Heart left ventricle (tissue), 16 donors: ENCODE results near the gene RNF38. TPM values are rescaled to one million over a fixed set of nuclear protein-coding genes. Genes with fewer than 3 reads are reported as not detected.

Source experiments
- ATAC-seq, 4 donors: fragments of 200-7000 bp; cut with Tn5 transposase; one replicate each; pipeline ENCODE4 v1.9.1; 2020 to 2022; ENCODE audit warnings: moderate library complexity in 4 of 4, mild to moderate bottlenecking in 3 of 4, moderate number of reproducible peaks in 1 of 4
- DNase-seq, 5 donors: peaks; one replicate each; pipeline ENCODE4 v3.0.0-alpha.2; 2020
- H3K27ac ChIP-seq, 12 donors: fragments of 200-600 bp; sonication (generic) in 4 of 12; one replicate each; pipeline versions ENCODE4 v1.5.0 to v1.8.0; 2016 to 2022; ENCODE audit warnings: mild to moderate bottlenecking in 2 of 12
- H3K27me3 ChIP-seq, 9 donors: fragments of 200-600 bp; sonication (generic) in 2 of 9; one replicate each; pipeline versions ENCODE4 v1.5.1 to v1.8.0; 2016 to 2022; ENCODE audit warnings: mild to moderate bottlenecking in 3 of 9
- H3K36me3 ChIP-seq, 9 donors: fragments of 200-600 bp; sonication (generic) in 2 of 9; one replicate each; pipeline versions ENCODE4 v1.5.0 to v1.8.0; 2018 to 2022; ENCODE audit warnings: mild to moderate bottlenecking in 2 of 9
- H3K4me1 ChIP-seq, 12 donors: fragments of 200-600 bp; sonication (generic) in 4 of 12; one replicate each; pipeline versions ENCODE4 v1.5.0 to v1.8.0; 2016 to 2022; ENCODE audit warnings: mild to moderate bottlenecking in 3 of 12
- H3K4me3 ChIP-seq, 12 donors: fragments of 200-600 bp; sonication (generic) in 4 of 12; one replicate each; pipeline versions ENCODE4 v1.5.0 to v1.8.0; 2017 to 2022; ENCODE audit warnings: mild to moderate bottlenecking in 9 of 12, moderate library complexity in 4 of 12
- H3K9me3 ChIP-seq, 12 donors: fragments of 200-600 bp; sonication (generic) in 4 of 12; one replicate each; pipeline versions ENCODE4 v1.5.0 to v1.8.0; 2016 to 2022; ENCODE audit warnings: mild to moderate bottlenecking in 1 of 12
- POLR2A ChIP-seq, 2 donors: fragments of 450-650 bp; IDR thresholded peaks; one replicate each; pipeline ENCODE4 v1.6.1; 2017; ENCODE audit warnings: antibody characterized with exemption in 2 of 2, mild to moderate bottlenecking in 2 of 2, moderate library complexity in 2 of 2
- WGBS, 4 donors: extraction: QIAGEN DNeasy Blood & Tissue Kit in 2 of 4; methylation state at CpG; one replicate each; pipeline versions ENCODE4 v1.1.5 to v1.1.7; 2013 to 2018; 5-methylcytosine and 5-hydroxymethylcytosine counted together
- intact Hi-C, 10 donors: fragments of 100-400 bp; cut with DNase I; formaldehyde crosslinking; loops; one replicate each; pipeline versions ENCODE4 v1.11.1 to v1.14.2; 2022
- polyA plus RNA-seq, 2 donors: library from polyadenylated mRNA; stranded (reverse); fragments of 200-250 nt; gene quantifications; one replicate each; pipeline ENCODE4 v1.2.3, GENCODE V29; 2013
- total RNA-seq, 9 donors: library from RNA; depleted of rRNA in 2 of 9; stranded (reverse); fragments of >200 nt in 2 of 9; fragmentation: NEBNext Ultra II Directional in 3 of 9; extraction: Animal tissue kit (Norgen Biotek cat#: 25700) in 3 of 9; gene quantifications; one replicate each; pipeline versions ENCODE4 v1.1.0 to v1.2.4, GENCODE V29; 2016 to 2023
- TF ChIP-seq, protein P1 (sequence below), 12 donors: fragments of 200-600 bp; sonication (generic) in 4 of 12; IDR thresholded peaks; one replicate each; pipeline versions ENCODE4 v1.5.0 to v1.8.0; 2018 to 2022; ENCODE audit warnings: antibody characterized with exemption in 12 of 12, mild to moderate bottlenecking in 5 of 12
- donor health status: ischemic (EF 13 %, LVEDD 7.1; RV severe dilation, severe dysfunction).
- donor health status: healthy with polysubstance abuse.
- donor health status: DM: no; HTN: yes; CAD: no.
- donor health status: DM: no; HTN: no; CAD: no.
- donor health status: ischemic (EF 25% LVEDD 6.9; RV normal size, moderate dysfunction).
- donor health status: ischemic (EF 25% LVEDD 5.7; RV mildly dilated, moderate dysfunction).
- donor health status: healthy.
- donor health status: DM: yes; HTN: yes; CAD: no.
- donor health status: ischemic (EF 35%, LVEDD 5.7; RV mildly dilated, moderate dysfunction).
- donor health status: nonischemic (EF 11% LVEDD 7.7; RV severe dilation, severe dysfunction).
- donor health status: DM: yes; HTN: yes; CAD: no.
- donor health status: PGD.
- donor health status: ischemic (EF 29% LVEDD 5.4; RV normal size, mild dysfunction).
- donor health status: nonischemic (EF 23%, LVEDD 6.1; RV moderate dilation, normal function).

Gene RNF38
- total and polyA plus RNA-seq, 11 donors = 6.0 to 49.0 (median 30.2) TPM

DNA sequence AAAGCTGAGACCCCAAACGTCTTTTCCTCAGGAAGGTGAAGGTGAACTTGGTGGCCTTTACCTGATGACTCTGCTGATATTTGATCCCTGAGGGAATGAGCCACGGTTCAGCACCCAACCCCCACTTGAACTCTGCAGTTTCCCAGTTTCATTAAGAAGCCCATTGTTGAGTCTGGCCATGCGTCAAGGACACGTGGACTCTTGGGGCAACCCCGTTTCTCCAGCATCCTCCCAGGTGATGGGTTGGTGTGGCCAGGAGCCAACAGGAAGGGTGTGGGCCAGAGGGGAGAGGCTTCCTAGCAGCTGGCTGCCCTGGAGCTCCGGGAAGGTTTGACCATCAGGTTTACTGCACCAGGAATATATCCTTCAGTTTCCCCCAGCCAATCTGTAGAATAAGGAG, 82.3 kb downstream of the RNF38 start:
- Histone ChIP-seq H3K4me3 (no peak overlapping the region), H3K36me3 (no peaks in the 10 kb centered on the region), H3K27me3 (no peaks in the 10 kb centered on the region), H3K27ac (no peak overlapping the region), H3K4me1 (peaks cover 0 to 8% (median 0%) of the 10 kb centered on the region in 12 donors), H3K9me3 (peaks cover 0 to 2% (median 0%) of the 10 kb centered on the region in 12 donors)
- ATAC-seq = peak; percentile 20 to 80 (median 44)
- intact Hi-C loops = loop anchor here in 1 of 10 donors (10.0 kb wide), 1 partner anchor 213 kb away; no protein-coding TSS in a partner anchor
- DNase-seq = peak in 2 of 5 donors; percentile 27 to 49
- 32 to 63% (median 36%) methylated on average over 6 of the region's 6 CpGs for WGBS, 4 donors
- TF ChIP-seq, protein P1, sequence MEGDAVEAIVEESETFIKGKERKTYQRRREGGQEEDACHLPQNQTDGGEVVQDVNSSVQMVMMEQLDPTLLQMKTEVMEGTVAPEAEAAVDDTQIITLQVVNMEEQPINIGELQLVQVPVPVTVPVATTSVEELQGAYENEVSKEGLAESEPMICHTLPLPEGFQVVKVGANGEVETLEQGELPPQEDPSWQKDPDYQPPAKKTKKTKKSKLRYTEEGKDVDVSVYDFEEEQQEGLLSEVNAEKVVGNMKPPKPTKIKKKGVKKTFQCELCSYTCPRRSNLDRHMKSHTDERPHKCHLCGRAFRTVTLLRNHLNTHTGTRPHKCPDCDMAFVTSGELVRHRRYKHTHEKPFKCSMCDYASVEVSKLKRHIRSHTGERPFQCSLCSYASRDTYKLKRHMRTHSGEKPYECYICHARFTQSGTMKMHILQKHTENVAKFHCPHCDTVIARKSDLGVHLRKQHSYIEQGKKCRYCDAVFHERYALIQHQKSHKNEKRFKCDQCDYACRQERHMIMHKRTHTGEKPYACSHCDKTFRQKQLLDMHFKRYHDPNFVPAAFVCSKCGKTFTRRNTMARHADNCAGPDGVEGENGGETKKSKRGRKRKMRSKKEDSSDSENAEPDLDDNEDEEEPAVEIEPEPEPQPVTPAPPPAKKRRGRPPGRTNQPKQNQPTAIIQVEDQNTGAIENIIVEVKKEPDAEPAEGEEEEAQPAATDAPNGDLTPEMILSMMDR (IDR thresholded peaks at IDR 0.05) = no peak
- no peak for TF ChIP-seq POLR2A (IDR thresholded peaks at IDR 0.05)

DNA sequence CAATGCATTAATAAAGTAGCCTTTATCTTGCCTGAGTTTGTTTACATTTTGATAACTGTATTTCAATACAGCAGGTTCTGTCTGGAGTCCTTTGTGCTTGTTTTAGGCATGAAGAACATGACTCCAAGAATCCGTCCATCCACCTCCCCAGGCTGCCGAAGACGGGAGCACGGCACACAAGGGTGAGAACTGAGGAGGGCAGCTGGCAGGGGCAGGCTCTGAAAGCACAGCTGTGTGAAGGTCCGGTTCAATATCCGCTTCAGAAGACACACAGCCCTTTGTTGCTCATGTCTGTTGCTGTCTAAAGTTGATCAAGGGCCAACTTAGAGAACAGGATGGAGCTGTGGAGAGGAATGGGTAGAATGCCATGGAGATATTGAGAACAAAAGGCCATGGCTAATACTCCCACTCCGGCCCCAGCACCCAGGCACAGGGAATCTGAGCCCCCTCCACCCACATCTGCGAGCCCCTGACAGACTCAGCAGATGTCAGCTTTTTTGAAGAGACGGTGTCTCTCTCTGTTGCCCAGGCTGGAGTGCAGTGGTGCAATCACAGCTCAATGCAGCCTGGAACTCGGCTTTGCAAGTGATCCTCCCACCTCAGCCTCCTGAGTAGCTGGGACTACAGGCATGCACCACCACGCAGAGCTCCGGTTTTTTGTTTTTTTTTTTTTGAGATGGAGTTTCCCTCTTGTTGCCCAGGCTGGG, 83.3 kb downstream of the RNF38 start:
- H3K9me3 ChIP-seq = peaks cover 0 to 2% (median 0%) of the 10 kb centered on the region in 12 donors
- WGBS, 4 donors = 58 to 73% (median 67%) methylated on average over 12 of the region's 12 CpGs
- H3K27me3 ChIP-seq = no peaks in the 10 kb centered on the region
- TF ChIP-seq, protein P1 (IDR thresholded peaks at IDR 0.05) = no peak
- no peak for TF ChIP-seq POLR2A (IDR thresholded peaks at IDR 0.05)
- DNase-seq = no peak
- peak in 3 of 4 donors; percentile 26 to 50 (median 49) for ATAC-seq
- no peak overlapping the region for H3K4me3 ChIP-seq
- H3K27ac ChIP-seq = no peak overlapping the region
- intact Hi-C loops = loop anchor here in 1 of 10 donors (10.0 kb wide), 1 partner anchor 212 kb away; no protein-coding TSS in a partner anchor
- no peaks in the 10 kb centered on the region for H3K36me3 ChIP-seq
- peaks cover 0 to 8% (median 0%) of the 10 kb centered on the region in 12 donors for H3K4me1 ChIP-seq

DNA sequence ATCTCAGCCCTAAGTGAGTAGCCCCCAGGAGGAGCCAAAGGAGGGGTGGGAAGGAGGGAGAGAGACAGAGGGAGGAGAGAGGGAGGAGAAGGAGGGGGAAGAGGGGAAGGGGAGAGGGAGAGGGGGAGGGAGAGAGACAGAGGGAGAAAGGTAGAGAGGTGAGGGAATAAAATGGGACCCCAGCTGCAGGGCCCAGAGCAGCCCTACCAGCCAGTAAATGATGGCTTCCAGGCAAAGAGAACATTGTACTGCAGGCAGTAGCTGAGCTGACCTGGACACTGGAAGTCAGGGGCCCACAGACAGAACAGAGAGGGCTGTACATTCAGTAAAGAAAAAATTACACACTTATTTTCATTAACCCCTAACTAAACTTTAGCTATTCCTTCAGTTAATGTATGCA, 84.0 kb downstream of the RNF38 start:
- Histone ChIP-seq H3K36me3 (no peaks in the 10 kb centered on the region), H3K4me3 (no peak overlapping the region), H3K27me3 (no peaks in the 10 kb centered on the region), H3K27ac (no peak overlapping the region), H3K9me3 (peaks cover 0 to 2% (median 0%) of the 10 kb centered on the region in 12 donors), H3K4me1 (peaks cover 0 to 8% (median 0%) of the 10 kb centered on the region in 12 donors)
- no peak for TF ChIP-seq POLR2A (IDR thresholded peaks at IDR 0.05)
- TF ChIP-seq, protein P1 (IDR thresholded peaks at IDR 0.05) = no peak
- intact Hi-C loops = loop anchor here in 1 of 10 donors (10.0 kb wide), 1 partner anchor 211 kb away; no protein-coding TSS in a partner anchor
- ATAC-seq = no peak
- DNase-seq = no peak

DNA sequence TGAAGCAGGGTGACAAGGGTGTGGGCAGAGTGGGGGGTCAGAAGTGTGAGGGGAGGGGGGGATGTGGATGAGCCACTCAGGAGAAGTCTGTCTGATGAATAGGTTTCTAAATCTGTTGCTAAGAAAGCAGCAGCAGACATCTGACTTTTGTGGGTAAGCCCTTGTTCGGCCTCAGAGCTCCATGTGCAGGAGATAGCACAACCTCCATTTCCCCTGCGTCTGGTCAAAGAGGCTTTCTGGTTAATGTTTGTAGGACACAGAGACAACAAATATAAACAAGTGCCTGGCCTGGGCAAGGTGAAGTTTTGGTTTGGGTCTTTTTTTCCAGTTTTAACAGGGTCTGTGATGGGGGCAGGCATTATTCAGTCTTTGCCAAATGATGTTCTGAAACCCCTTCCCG, 84.8 kb downstream of the RNF38 start:
- Histone ChIP-seq H3K36me3 (no peaks in the 10 kb centered on the region), H3K27me3 (no peaks in the 10 kb centered on the region), H3K4me3 (no peak overlapping the region), H3K9me3 (no peaks in the 10 kb centered on the region), H3K4me1 (peaks cover 0 to 8% (median 0%) of the 10 kb centered on the region in 12 donors), H3K27ac (no peak overlapping the region)
- intact Hi-C loops = loop anchor here in 1 of 10 donors (10.0 kb wide), 1 partner anchor 210 kb away; no protein-coding TSS in a partner anchor
- ATAC-seq (no peak), DNase-seq (no peak)
- 72 to 87% (median 82%) methylated on average over 3 of the region's 3 CpGs for WGBS, 4 donors
- no peak for TF ChIP-seq POLR2A (IDR thresholded peaks at IDR 0.05)
- TF ChIP-seq, protein P1 (IDR thresholded peaks at IDR 0.05) = no peak
